NCI-H82 treated with DMSO at 0.1 percent for 48 hours (cell line): ENCODE measurements around the gene SDHD.

Experiments used
- DNase-seq: peaks from one replicate; lab custom pipeline; 2025; ENCODE audit not compliant: unreplicated experiment; lab: John Stamatoyannopoulos, UW

Gene SDHD

GRCh38 chr11:112100462-112100861, 13.8 kb downstream of the SDHD start:
- no peak for DNase-seq

GRCh38 chr11:112103446-112103845, 16.8 kb downstream of the SDHD start:
- no peak for DNase-seq

DNA sequence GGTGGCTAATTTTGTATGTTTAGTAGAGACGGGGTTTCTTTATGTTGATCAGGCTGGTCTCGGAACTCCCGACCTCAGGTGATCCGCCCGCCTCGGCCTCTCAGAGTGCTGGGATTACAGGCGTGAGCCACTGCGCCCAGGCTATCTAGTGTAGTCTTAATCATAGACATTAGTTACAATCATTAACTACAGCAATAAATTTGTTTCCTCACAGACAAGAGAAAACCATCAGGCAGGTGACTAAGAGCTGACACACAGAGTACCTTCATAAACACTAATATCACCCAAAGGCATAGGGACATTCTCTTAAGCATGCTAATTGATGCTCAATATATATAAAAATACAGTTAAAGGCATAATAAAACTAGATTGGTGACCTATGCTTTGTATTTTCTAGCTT, 19.4 kb downstream of the SDHD start:
- DNase-seq, result no peak

DNA sequence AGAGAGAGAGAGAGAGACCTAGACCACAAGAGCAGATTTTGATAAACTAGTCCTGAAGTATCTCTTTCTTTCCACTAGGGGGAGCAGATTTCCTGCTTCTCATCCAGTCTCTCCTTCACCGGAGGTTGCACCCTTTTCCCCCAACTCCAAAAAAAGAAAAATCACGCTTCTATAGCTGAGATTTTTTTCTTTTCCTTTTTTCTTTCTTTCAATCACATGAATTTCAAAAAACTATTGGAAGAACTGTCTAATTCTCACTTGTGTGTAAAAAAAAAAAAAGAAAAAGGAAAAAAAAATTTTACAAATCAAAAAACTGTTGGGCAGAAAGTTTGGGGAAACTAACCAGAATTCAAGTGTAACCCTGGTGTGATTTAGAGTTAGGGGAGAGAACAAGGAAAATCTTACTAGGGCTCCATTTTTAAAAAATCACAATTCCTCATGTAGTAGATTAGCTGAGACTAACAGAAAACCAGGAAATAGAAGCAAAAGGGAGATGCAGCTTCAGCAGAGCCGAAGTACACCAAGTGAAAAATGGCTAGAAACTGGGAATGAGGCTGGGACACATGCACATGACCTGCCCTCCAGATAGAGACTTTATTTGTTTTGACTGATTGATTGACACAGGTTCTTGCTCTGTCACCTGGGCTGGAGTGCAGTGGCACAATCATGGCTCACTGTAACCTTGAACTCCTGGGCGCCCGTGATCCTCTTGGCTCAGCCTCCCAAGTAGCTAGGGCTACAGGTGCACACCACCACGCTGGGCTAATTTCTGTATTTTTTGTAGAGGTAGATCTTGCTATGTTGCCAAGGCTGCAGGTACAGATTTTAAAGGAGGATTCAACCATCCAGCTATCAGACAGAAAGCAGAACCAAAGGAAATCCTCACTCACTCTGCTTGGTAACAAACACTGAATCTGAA, 27.1 kb downstream of the SDHD start:
- peak; percentile 42 for DNase-seq

GRCh38 chr11:112114460-112114859, 27.8 kb downstream of the SDHD start:
- DNase-seq, result no peak

DNA sequence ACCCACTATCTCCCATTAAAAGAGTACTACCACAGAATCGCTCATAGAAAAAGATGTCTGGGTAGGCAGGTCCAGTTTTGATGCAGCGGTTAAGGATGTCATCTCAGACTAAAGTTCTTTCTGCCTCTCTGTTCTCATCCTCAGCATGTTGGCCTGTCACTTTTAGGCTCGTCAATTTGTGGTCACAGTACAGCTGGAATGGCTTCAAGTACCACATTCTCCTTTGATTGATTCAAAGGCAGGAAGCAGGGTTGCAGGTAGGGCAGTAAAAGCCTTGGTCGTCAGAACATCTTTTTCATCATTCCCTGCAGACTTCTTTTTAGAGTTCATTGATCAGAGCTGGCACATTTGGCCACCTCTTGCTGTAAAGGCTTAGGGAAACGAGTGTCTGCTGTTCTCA, 28.7 kb downstream of the SDHD start:
- no peak for DNase-seq

- no peak for DNase-seq
Measured at GRCh38 chr11:112118176-112118575, 31.5 kb downstream of the SDHD start.

GRCh38 chr11:112121981-112122615, 35.4 kb downstream of the SDHD start:
- no peak for DNase-seq

- DNase-seq, result no peak
Measured at GRCh38 chr11:112123129-112123528, 36.5 kb downstream of the SDHD start.

GRCh38 chr11:112127056-112127455, 40.4 kb downstream of the SDHD start:
- DNase-seq, result no peak

DNA sequence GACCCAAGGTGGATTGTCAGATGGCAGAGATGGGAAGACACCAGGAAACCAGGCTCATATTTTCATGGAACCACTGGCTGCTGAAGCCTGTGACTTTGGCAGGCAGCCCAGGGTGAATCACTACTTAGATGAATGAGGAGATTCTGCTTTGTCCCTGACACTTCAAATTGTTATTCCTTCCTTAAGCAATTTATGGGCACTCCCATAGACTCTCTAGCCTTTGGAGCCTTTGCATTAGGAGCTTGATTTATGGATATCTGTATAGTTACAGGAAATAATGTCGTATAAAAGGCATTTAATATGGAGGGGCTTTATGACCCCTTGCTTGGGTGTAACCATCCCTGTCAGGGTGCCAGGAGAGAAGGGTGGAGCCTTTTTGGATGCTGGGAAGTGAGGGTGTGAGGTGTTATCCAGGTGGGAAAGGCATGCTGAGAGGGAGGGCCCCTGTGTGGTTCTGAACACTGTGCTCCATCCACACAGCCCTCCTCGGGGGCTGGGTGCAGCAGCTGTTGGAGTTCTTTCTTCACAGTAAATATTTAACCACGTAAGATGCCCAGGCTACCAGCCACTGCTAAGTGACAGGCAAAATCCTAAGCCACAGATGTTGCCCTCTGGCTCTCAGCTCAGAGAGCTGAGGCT, 41.9 kb downstream of the SDHD start:
- DNase-seq, result no peak

- DNase-seq, result no peak
Measured at GRCh38 chr11:112129656-112130055, 43.0 kb downstream of the SDHD start.

- DNase-seq, result no peak
Measured at GRCh38 chr11:112132737-112133136, 46.1 kb downstream of the SDHD start.

GRCh38 chr11:112134473-112134872, 47.8 kb downstream of the SDHD start:
- DNase-seq, result no peak

GRCh38 chr11:112143597-112143996, 56.9 kb downstream of the SDHD start:
- no peak for DNase-seq
